Spleen (tissue), 3 donors: ENCODE measurements around the gene IQCE.

Experiments used
- POLR2A ChIP-seq, 3 donors: fragments of 450-650 bp; IDR thresholded peaks; one replicate each; pipeline ENCODE4 v1.5.1; 2017; ENCODE audit warnings: antibody characterized with exemption in 3 of 3, mild to moderate bottlenecking in 1 of 3
- POLR2AphosphoS5 ChIP-seq, 3 donors: sonication (generic); formaldehyde crosslinking; IDR thresholded peaks; one replicate each; pipeline ENCODE4 v1.5.1; 2017; ENCODE audit warnings: antibody characterized with exemption in 3 of 3

DNA sequence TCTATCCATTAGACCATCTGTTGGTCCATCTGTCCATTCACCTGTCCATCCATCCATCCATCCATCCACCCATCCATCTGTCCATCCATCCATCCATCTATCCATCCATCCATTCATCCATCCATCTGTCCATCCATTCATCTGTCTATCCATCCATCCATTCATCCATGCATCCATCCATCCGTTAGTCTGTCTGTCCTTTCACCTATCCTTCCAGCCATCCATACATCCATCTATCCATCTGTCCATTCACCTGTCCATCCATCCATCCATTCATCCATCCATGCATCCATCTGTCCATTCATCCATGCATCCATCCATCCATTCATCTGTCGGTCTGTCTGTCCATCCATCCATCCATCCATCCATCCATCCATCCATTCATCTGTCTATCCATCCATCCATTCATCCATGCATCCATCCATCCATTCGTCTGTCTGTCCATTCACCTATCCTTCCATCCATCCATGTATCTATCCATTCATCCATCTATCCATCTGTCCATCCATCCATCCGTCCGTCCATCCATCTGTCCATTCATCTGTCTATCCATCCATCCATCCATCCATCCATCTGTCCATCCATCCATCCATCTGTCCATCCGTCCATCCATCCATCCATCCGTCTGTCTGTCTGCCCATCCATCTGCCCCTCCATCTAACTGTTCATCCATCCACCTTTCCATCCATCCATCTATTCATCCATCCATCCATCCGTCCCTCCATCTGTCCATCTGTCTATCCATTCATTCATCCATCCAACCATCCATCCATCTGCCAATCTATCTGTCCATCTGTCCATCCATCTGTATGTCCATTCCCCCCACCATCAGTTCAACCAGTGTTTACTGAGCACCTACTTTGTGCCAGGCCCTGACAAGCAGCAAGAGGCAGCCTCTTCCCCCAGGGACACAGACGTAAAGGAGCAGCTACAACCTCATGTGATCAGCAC is 44.0 kb upstream of the IQCE start:
- no peak for TF ChIP-seq POLR2AphosphoS5 (IDR thresholded peaks at IDR 0.05)
- TF ChIP-seq POLR2A (IDR thresholded peaks at IDR 0.05), result no peak
